GM19193 (cell line): ENCODE results near the gene GTSF1L.
A peak's percentile ranks its signal among the peaks of the same experiment; 100 is the strongest.

Experiments used
- POLR2A ChIP-seq: IDR thresholded peaks from 4 replicates; pipeline ENCODE4 v1.6.1; 2011; ENCODE audit not compliant: insufficient read depth, insufficient read length; ENCODE audit errors: extremely low read depth

GTSF1L gene

GRCh38 chr20:43726811-43727338, at the start of gene GTSF1L:
GTSF1L (minus strand) TSS chr20:43727002; CDS start chr20:43726694, 308 bp downstream.
- TF ChIP-seq POLR2A, result no peak

DNA sequence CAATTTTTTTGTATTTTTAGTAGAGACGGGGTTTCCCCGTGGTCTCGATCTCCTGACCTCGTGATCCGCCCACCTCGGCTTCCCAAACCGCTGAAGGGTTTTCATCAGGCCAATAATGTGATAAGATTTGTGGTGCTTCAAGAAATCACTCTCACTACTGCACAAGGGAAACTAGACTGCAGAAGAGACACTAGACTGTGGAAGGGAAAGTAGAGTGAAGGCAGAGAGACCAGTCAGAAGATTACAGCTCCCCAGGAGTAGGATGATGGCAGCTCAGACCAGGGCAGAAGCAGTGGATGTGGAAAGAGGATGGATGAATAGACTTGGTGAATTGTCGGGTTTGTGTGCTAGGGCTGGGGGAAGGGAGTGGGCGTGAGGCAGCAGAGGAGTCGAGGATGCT, 48.0 kb upstream of the GTSF1L start:
- no peak for TF ChIP-seq POLR2A

- TF ChIP-seq POLR2A, result no peak
Observed at GRCh38 chr20:43771503-43772190, 44.8 kb upstream of the GTSF1L start.

- TF ChIP-seq POLR2A, result no peak
Observed at GRCh38 chr20:43770342-43770741, 43.5 kb upstream of the GTSF1L start.

DNA sequence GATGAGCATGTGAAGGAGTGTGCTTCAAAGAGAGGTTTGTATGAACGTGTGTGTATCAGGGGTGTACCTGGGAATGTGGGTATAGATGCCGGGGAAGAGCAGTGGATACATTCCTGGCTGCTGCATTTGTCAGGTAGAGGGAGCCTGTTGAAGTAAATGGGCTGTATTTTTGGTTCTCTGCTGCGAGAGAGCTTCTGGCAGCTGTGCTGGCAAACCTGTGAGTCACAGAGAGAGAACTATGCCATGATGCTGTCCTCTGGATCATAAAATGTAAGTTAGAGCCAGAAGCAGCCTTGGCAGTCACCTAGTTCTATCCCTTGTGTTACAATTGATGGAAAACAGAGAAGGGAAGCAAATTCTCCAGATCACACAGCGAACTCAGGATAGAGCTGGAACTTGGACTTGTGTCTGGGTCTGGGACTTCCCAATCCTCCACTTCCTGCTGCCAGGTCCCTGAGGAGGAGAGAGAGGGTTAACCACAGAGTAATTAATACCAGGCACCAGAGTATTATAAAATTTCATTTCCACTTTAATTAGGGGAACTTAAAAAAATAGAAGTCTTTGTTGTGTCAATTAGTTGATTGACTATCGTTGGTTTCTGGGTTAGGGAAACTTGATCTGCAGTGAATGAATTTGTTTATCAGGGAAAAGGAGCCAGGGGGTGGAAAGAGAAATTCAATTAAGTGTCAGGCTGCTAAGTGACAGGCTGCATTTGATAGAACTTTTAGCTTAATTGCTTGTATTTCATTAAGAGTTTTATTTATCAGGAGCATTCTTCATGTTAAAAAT, 41.1 kb upstream of the GTSF1L start:
- TF ChIP-seq POLR2A, result no peak

- no peak for TF ChIP-seq POLR2A
Observed at GRCh38 chr20:43766917-43767316, 40.1 kb upstream of the GTSF1L start.

GRCh38 chr20:43766385-43766784, 39.6 kb upstream of the GTSF1L start:
- TF ChIP-seq POLR2A, result no peak

DNA sequence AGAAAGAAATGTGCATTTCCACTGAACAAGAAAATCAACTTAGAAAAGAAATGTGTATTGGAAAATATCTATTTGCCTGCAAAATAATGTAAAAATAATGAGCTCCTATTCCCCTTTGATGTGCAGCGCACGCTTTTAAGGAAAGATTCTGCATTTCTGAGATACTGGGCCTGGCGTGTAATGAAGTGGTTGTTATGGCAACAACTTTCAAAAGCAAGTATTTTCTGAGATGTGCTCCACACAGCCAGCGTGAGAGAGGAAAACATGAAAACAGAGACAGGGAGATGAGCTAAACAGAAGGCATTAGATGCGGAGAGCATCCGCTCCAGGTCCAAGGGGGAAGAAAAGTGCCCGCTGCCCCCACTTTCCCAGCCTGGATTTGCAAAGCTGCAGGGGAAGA, 39.1 kb upstream of the GTSF1L start:
- no peak for TF ChIP-seq POLR2A

DNA sequence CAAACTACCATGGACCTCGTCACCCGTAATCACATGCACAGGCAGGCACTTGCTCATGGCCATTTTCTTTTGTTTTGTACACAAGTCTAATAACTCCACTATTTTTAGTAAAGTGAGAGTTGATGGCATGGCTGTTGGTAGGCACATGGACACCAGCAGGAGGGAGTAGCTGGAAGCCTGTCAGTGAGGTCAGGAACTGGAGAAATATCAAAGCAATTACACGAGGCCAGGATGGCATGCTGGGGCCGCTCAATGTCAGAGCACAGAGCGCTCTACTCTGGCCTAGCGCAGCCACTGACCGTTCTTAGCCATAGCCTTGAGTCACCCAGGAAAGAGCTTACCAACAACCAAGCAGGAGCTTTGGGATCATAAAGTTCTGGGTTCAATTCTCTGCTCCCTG, 36.1 kb upstream of the GTSF1L start:
- TF ChIP-seq POLR2A, result no peak

DNA sequence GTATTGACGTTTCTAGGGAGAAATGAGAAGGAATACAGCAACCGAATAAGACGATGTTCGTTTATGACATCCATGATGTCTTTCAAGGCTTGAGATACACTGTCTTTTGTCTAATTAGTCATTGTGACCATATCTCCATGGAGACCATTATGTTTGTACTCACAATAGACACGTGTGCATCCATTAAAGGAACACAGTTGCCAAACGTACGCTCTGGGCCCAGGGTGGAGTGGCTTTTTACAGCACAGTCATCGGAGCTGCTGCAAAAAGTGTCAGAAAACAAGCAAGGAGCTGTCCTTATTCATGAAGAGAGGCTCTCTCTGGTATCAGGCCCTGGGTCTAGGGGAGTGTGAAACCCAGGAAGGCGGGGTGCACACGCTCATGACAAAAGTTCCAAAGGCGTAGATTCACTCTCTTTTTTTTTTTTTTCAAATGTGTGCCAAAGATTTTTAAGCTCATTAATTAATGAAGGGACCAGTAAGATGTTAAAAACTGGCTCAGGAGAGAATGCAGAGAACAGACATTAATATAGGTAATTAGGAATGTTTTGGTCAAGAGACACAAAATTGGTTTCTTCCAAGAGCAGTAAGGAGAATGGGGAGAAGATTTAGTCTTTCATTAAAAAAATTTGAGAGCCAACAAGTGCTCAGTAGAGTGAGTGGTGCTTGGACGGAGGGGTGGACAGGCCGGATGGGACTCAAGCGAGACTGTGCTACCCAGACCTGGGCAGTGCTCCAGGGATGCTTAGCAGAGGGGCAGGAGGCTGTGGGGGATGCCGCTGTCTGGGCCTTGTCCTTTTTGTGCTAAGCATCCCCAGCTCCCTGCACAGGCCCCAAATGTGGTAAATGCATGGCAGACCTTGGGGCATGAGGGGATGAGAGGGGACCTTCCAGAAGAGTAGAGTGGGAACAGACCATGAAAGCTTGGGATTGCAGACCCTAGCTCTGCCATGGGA, 34.9 kb upstream of the GTSF1L start:
- no peak for TF ChIP-seq POLR2A

- no peak for TF ChIP-seq POLR2A
Observed at GRCh38 chr20:43755851-43756250, 29.0 kb upstream of the GTSF1L start.

GRCh38 chr20:43755390-43755789, 28.6 kb upstream of the GTSF1L start:
- no peak for TF ChIP-seq POLR2A

GRCh38 chr20:43752561-43753301, 25.9 kb upstream of the GTSF1L start:
- TF ChIP-seq POLR2A, result peak; percentile 21

GRCh38 chr20:43752051-43752360, 25.2 kb upstream of the GTSF1L start:
- TF ChIP-seq POLR2A, result no peak
